Activated CD4-positive, alpha-beta T cell treated with anti-CD3 and anti-CD28 coated beads for 36 hours (primary cell): ENCODE measurements around the gene NPAS4. TPM values are rescaled to one million over a fixed set of nuclear protein-coding genes. Genes with fewer than 3 reads are reported as not detected.
A peak's percentile ranks its signal among the peaks of the same experiment; 100 is the strongest.
"Not testable (repeated sequence)": the region's sequence is repeated elsewhere in the genome, so short reads cannot be mapped to it uniquely, and the experiment has no call there.

ENCODE experiments used
- ATAC-seq: fragments of 200-7000 bp; cut with Tn5 transposase; one replicate; pipeline ENCODE4 v1.10.0; 2021; ENCODE audit warnings: mild to moderate bottlenecking, moderate library complexity
- CTCF ChIA-PET: fragments of 350-600 bp; sonication (Branson Sonifier 250); formaldehyde crosslinking; loops from one replicate; lab custom pipeline; 2021; ENCODE audit warnings: antibody characterized with exemption; lab: Charles Lee
- POLR2A ChIA-PET: fragments of 350-600 bp; sonication (Branson Sonifier 250); formaldehyde crosslinking; loops from one replicate; lab custom pipeline; 2021; ENCODE audit warnings: antibody characterized with exemption, inconsistent platforms; lab: Charles Lee
- DNase-seq: peaks from one replicate; pipeline ENCODE4 v3.0.0-alpha.2; 2020
- H3K27ac Mint-ChIP-seq: one replicate; pipeline ENCODE4 v1.8.0; 2021; ENCODE audit warnings: mixed read lengths
- H3K27me3 Mint-ChIP-seq: one replicate; pipeline ENCODE4 v1.8.0; 2021; ENCODE audit warnings: mixed read lengths
- H3K36me3 Mint-ChIP-seq: one replicate; pipeline ENCODE4 v1.8.0; 2021; ENCODE audit warnings: low read depth, mixed read lengths
- H3K4me1 Mint-ChIP-seq: one replicate; pipeline ENCODE4 v1.8.0; 2021; ENCODE audit warnings: mixed read lengths
- H3K4me3 Mint-ChIP-seq: one replicate; pipeline ENCODE4 v1.8.0; 2021; ENCODE audit warnings: mild to moderate bottlenecking, moderate library complexity, mixed read lengths
- H3K9me3 Mint-ChIP-seq: one replicate; pipeline ENCODE4 v1.8.0; 2021; ENCODE audit warnings: low read depth, mixed read lengths
- intact Hi-C, 2 experiments: fragments of 100-400 bp; cut with DNase I in 1 of 2; cut with micrococcal nuclease in 1 of 2; formaldehyde crosslinking; loops; one replicate each; pipeline versions ENCODE4 v1.14.2 to v1.15.1; 2022 to 2024; cut with DNase I, micrococcal nuclease
- total RNA-seq, 2 experiments: library from RNA; stranded (reverse); gene quantifications; one replicate each; pipeline ENCODE4 v1.2.3, GENCODE V29; 2021

The NPAS4 gene
- total RNA-seq, 2 experiments from 2014 or later, result 0.07 TPM

GRCh38 chr11:66454247-66454646, 33.4 kb downstream of the NPAS4 start:
- Mint-ChIP-seq H3K4me1 (peaks cover 25% of the 10 kb centered on the region), H3K27ac (no peak overlapping the region), H3K36me3 (no peaks in the 10 kb centered on the region), H3K4me3 (no peak overlapping the region), H3K27me3 (peaks cover 2% of the 10 kb centered on the region), H3K9me3 (no peaks in the 10 kb centered on the region)
- DNase-seq (no peak), ATAC-seq (peak; percentile 40)
- ChIA-PET CTCF (interaction anchor here (0.7 to 3.0 kb wide), 6 partner anchors 9 to 68 kb away, joined by 3 to 8 read pairs (median 4); partner anchors contain the start of gene MRPL11), POLR2A (no interaction called here)
- intact Hi-C loops, result no loop called here

GRCh38 chr11:66454828-66455227, 34.0 kb downstream of the NPAS4 start:
- ATAC-seq (no peak), DNase-seq (no peak)
- Mint-ChIP-seq H3K27ac (peak overlapping the region; percentile 5), H3K36me3 (no peaks in the 10 kb centered on the region), H3K4me3 (no peak overlapping the region), H3K9me3 (no peaks in the 10 kb centered on the region), H3K4me1 (peaks cover 31% of the 10 kb centered on the region), H3K27me3 (peaks cover 2% of the 10 kb centered on the region)
- ChIA-PET CTCF (interaction anchor here (0.7 to 3.0 kb wide), 5 partner anchors 16 to 131 kb away, joined by 3 to 8 read pairs (median 4); partner anchors contain the start of gene MRPL11), POLR2A (no interaction called here)
- intact Hi-C loops, result no loop called here

GRCh38 chr11:66457826-66458225, 37.0 kb downstream of the NPAS4 start:
- no peaks in the 10 kb centered on the region for H3K9me3 Mint-ChIP-seq
- ATAC-seq (no peak), DNase-seq (no peak)
- H3K4me3 Mint-ChIP-seq, result no peak overlapping the region
- H3K36me3 Mint-ChIP-seq, result no peaks in the 10 kb centered on the region
- peaks cover 36% of the 10 kb centered on the region for H3K4me1 Mint-ChIP-seq
- H3K27ac Mint-ChIP-seq, result no peak overlapping the region
- POLR2A ChIA-PET, result no interaction called here
- CTCF ChIA-PET, result interaction anchor here (1.3 to 2.1 kb wide), 2 partner anchors 19 to 71 kb away, joined by 3 to 8 read pairs; partner anchors contain the start of gene MRPL11
- intact Hi-C loops, result no loop called here
- peaks cover 2% of the 10 kb centered on the region for H3K27me3 Mint-ChIP-seq

GRCh38 chr11:66459138-66459778, 38.4 kb downstream of the NPAS4 start:
- ChIA-PET CTCF (interaction anchor here (0.6 to 2.1 kb wide), 6 partner anchors 9 to 832 kb away, joined by 3 to 8 read pairs (median 4); partner anchors contain the start of gene MRPL11), POLR2A (interaction anchor here (0.6 kb wide), 1 partner anchor 1025 kb away, joined by 4 read pairs; no protein-coding TSS in a partner anchor)
- intact Hi-C loops, result no loop called here
- H3K27me3 Mint-ChIP-seq, result peaks cover 2% of the 10 kb centered on the region
- H3K4me3 Mint-ChIP-seq, result no peak overlapping the region
- H3K36me3 Mint-ChIP-seq, result no peaks in the 10 kb centered on the region
- H3K9me3 Mint-ChIP-seq, result no peaks in the 10 kb centered on the region
- DNase-seq, result no peak
- peak overlapping the region; percentile 59 for H3K27ac Mint-ChIP-seq
- peak; percentile 52 for ATAC-seq
- peaks cover 34% of the 10 kb centered on the region for H3K4me1 Mint-ChIP-seq

- POLR2A ChIA-PET, result no interaction called here
- peaks cover 34% of the 10 kb centered on the region for H3K4me1 Mint-ChIP-seq
- CTCF ChIA-PET, result interaction anchor here (1.0 to 1.6 kb wide), 2 partner anchors 23 to 45 kb away, joined by 3 to 4 read pairs; partner anchors contain the start of gene MRPL11
- no peaks in the 10 kb centered on the region for H3K9me3 Mint-ChIP-seq
- no peaks in the 10 kb centered on the region for H3K36me3 Mint-ChIP-seq
- ATAC-seq, result no peak
- H3K27me3 Mint-ChIP-seq, result no peaks in the 10 kb centered on the region
- no peak overlapping the region for H3K4me3 Mint-ChIP-seq
- intact Hi-C loops, result no loop called here
- DNase-seq, result no peak
- no peak overlapping the region for H3K27ac Mint-ChIP-seq
These were observed 41.2 kb downstream of the NPAS4 start for GRCh38 chr11:66462010-66462409.

GRCh38 chr11:66462911-66463310, 42.1 kb downstream of the NPAS4 start:
- Mint-ChIP-seq H3K4me3 (no peak overlapping the region), H3K27ac (peak overlapping the region; percentile 13), H3K27me3 (no peaks in the 10 kb centered on the region), H3K9me3 (no peaks in the 10 kb centered on the region), H3K36me3 (no peaks in the 10 kb centered on the region), H3K4me1 (peaks cover 40% of the 10 kb centered on the region)
- intact Hi-C loops, result no loop called here
- ATAC-seq (no peak), DNase-seq (no peak)
- POLR2A ChIA-PET, result no interaction called here
- CTCF ChIA-PET, result interaction anchor here (0.6 to 0.8 kb wide), 2 partner anchors 76 to 219 kb away, joined by 3 read pairs; no protein-coding TSS in a partner anchor

GRCh38 chr11:66464116-66464515, 43.3 kb downstream of the NPAS4 start:
- intact Hi-C loops, H3K36me3 Mint-ChIP-seq, ATAC-seq, H3K4me3 Mint-ChIP-seq, POLR2A ChIA-PET, H3K27ac Mint-ChIP-seq, H3K27me3 Mint-ChIP-seq, DNase-seq, H3K9me3 Mint-ChIP-seq: not testable (repeated sequence)
- CTCF ChIA-PET, result interaction anchor here (0.6 to 1.7 kb wide), 2 partner anchors 15 to 54 kb away, joined by 3 read pairs; no protein-coding TSS in a partner anchor
- peaks cover 40% of the 10 kb centered on the region for H3K4me1 Mint-ChIP-seq

- Mint-ChIP-seq H3K9me3 (no peaks in the 10 kb centered on the region), H3K4me3 (no peak overlapping the region)
- intact Hi-C loops, result loop anchor here in 1 of 2 experiments (5.0 kb wide), 2 partner anchors 492 to 608 kb away; partner anchors contain the start of genes CFL1 and PC
These were observed 44.1 kb downstream of the NPAS4 start for GRCh38 chr11:66464916-66465315.

GRCh38 chr11:66465373-66466224, 44.8 kb downstream of the NPAS4 start:
- no peaks in the 10 kb centered on the region for H3K9me3 Mint-ChIP-seq
- DNase-seq, result no peak
- H3K4me1 Mint-ChIP-seq, result peaks cover 38% of the 10 kb centered on the region
- H3K4me3 Mint-ChIP-seq, result peak overlapping the region; percentile 71
- H3K27ac Mint-ChIP-seq, result peak overlapping the region; percentile 37
- H3K27me3 Mint-ChIP-seq, result no peaks in the 10 kb centered on the region
- ChIA-PET POLR2A (interaction anchor here (0.9 to 1.5 kb wide), 4 partner anchors 14 to 176 kb away, joined by 3 to 14 read pairs (median 8); partner anchors contain the start of genes DPP3, MRPL11 and YIF1A), CTCF (interaction anchor here (1.7 to 4.9 kb wide), 2 partner anchors 14 to 55 kb away, joined by 3 to 37 read pairs; partner anchors contain the start of gene DPP3)
- H3K36me3 Mint-ChIP-seq, result peaks cover 4% of the 10 kb centered on the region
- intact Hi-C loops, result loop anchor here (1.0 to 5.0 kb wide), 19 partner anchors 15 to 608 kb away; partner anchors contain the start of genes DPP3 (in 2 of the 2), ACTN3 (in 1 of the 2), BBS1 (in 1 of the 2) and BRMS1 (in 1 of the 2)
- no peak for ATAC-seq

More at GRCh38 chr11:66464916-66465315, 44.1 kb downstream of the NPAS4 start:
- Mint-ChIP-seq H3K27me3 (no peaks in the 10 kb centered on the region), H3K36me3 (no peaks in the 10 kb centered on the region), H3K4me1 (peaks cover 34% of the 10 kb centered on the region), H3K27ac (no peak overlapping the region)
- ChIA-PET CTCF (interaction anchor here (0.6 to 1.7 kb wide), 2 partner anchors 14 to 55 kb away, joined by 3 read pairs; no protein-coding TSS in a partner anchor), POLR2A (no interaction called here)
- ATAC-seq (no peak), DNase-seq (no peak)

GRCh38 chr11:66466225-66467033, 45.6 kb downstream of the NPAS4 start, which contains the start of gene PELI3:
Gene PELI3 (plus strand): TSS chr11:66466905. CDS start chr11:66468129, 1,224 bp downstream.
- Mint-ChIP-seq H3K27me3 (no peaks in the 10 kb centered on the region), H3K4me3 (peak within 1 kb of the TSS; percentile 85), H3K36me3 (peaks cover 4% of the 10 kb centered on the region), H3K9me3 (no peaks in the 10 kb centered on the region), H3K27ac (peak within 1 kb of the TSS; percentile 79), H3K4me1 (peaks cover 38% of the 10 kb centered on the region)
- intact Hi-C loops, result loop anchor here (1.0 to 5.0 kb wide), 19 partner anchors 14 to 609 kb away; partner anchors contain the start of genes DPP3 (in 2 of the 2), ACTN3 (in 1 of the 2), BBS1 (in 1 of the 2) and BRMS1 (in 1 of the 2)
- peak; percentile 88 for ATAC-seq
- ChIA-PET POLR2A (interaction anchor here (0.6 to 1.5 kb wide), 7 partner anchors 13 to 212 kb away, joined by 3 to 14 read pairs (median 3); partner anchors contain the start of genes BBS1, DPP3, MRPL11 and RBM4B), CTCF (interaction anchor here (0.6 to 4.9 kb wide), 5 partner anchors 13 to 577 kb away, joined by 3 to 37 read pairs (median 3); partner anchors contain the start of genes DPP3 and MRPL11)
- peak; percentile 98 for DNase-seq
